Hematopoietic multipotent progenitor cell treated with erythropoietin and hydrocortisone succinate and interleukin-3 and kit ligand, for 6 days (in vitro differentiated cells): Measurements from ENCODE around the gene KIF5A.

Source experiments
- DNase-seq: peaks from one replicate; pipeline ENCODE4 v3.0.0-alpha.2; 2015

KIF5A gene

DNA sequence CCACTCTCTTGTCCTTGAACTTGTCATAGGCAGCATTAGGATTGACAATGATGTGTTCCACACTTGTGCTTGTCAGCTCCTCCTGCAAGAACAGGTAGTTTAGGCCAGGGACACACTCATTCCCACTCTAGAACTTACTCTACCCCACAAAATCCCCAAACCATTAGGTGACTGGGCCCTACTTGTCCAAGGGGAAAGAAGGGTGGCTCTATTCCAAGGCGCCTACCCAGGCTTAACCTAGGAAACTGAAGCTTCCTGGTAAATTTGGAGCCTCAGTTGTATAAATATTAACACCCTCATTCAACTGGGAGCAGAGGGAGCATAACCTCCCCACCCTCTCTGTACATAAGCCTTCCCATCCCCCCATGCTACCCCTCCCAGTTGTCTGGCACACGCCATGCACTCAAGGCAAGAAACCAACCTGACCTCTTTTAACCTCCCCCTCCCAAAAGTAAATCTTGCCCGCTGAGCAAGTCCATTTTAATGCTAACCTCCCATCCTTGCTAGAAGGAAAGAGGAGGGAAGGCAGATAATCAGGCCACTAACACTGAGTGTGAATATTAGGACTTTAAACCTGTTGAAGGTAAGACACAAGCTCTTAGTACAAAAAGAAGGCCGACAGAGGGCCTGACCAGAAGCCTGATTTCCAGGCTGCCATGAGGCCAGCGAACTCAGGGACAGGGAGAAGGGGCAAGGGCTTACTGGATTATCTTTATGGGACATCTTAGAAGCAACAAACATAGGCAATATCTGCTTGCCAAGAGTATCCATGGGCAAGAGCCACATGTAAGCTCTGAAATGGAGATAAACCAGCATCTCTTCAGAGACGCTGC, 13.9 kb upstream of the KIF5A start:
- no peak for DNase-seq

DNA sequence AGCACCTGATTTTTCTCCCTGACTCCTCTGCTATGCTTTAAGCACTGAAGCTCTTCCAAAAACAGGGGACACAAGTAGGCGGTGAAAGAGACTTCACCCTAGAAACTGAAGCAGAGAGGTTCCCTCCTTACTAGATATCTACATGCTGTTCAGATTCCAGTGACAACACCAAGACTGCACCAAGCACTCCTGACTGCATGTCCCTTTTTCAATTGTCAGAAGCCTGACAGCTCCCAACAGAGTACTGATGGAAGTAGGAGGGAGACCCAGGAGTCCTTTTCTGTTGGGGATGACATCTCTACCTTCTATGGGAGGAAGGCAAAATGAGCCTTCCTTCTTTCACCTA, 13.3 kb upstream of the KIF5A start:
- no peak for DNase-seq

DNA sequence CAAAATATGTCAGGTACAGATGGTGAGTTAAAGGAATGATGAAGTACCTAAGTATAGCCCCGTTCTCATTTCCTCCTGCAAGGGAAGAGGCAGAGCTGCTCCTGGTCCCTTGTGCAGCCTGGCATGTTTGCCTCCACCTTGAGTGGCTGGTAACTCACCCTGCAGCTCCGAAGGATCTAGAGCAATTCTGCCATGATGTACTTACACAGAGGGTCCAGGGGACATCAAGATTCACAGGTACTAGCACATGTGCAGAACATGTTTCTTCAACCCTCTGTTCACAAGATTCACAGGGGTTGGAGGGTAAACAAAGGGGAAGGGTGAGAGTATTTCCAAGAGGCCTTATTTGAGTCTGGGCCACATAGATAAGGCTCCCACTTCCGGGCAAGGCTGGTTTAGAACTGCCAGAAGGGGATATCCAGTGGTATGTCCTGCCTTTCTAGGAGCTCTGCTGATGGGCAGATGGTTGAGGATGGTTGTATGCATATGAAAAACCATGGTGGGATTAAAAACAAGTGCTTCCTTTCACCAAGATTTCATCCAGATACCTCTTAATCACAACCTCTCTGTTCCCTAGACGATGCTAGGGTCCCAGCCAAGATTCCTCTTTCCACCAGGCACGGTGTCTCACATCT, 10.6 kb upstream of the KIF5A start:
- peak; percentile 93 for DNase-seq

DNA sequence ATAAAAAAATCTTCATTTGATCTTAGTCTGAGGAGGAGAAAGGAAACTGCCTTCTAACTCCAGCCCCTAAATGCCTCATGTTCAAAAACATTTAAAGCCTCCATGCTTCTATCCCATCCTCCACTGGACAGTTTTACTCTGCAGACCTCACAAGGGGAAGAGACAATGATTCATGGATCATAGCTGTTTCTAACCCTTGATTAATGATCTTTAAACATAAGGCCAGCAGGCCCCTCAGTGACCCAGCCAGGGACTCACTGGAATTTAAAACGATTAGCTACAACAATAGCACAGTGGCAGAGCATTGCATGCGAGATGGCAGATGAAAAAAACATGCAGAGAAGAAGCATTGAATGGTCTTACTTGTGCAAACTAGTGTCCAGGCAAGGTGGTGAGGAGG, 8.8 kb upstream of the KIF5A start:
- DNase-seq = no peak

DNA sequence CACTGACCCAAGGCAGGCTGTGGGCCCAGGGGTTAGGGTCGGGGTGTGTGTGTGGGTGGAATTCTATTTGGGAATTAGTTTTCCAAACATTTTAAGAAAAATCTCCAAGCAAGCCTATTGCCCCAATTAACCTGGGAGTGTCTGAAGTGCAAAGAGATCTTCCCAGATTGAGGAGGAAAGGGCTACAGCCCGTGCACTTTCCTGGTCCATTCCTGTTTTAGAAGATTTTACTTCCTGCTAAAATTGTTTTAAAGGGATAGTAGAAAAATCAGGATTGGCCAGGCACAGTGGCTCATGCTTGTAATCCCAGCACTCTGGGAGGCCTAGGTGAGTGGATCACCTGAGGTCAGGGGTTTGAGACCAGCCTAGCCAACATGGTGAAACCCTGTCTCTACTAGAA, 8.1 kb upstream of the KIF5A start:
- DNase-seq = no peak

DNA sequence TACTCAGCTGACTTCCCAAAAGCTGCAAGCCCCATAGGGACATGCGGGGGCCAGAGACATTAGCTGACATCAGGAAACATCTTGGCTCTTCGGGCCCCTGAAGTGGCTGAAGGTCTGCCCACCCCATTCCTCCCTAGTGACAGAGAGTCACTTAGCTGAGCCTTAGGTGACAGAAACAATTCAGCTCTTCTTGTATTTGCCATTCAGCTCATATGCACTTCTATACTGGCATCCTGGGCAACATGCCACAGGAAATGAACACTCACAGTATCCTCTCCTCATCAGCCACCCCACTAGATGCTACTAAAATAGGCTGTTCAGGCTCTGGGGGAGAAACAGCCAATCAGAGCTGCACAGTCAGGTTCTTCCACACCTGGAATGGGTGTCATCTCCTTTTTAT, 6.3 kb upstream of the KIF5A start:
- no peak for DNase-seq

DNA sequence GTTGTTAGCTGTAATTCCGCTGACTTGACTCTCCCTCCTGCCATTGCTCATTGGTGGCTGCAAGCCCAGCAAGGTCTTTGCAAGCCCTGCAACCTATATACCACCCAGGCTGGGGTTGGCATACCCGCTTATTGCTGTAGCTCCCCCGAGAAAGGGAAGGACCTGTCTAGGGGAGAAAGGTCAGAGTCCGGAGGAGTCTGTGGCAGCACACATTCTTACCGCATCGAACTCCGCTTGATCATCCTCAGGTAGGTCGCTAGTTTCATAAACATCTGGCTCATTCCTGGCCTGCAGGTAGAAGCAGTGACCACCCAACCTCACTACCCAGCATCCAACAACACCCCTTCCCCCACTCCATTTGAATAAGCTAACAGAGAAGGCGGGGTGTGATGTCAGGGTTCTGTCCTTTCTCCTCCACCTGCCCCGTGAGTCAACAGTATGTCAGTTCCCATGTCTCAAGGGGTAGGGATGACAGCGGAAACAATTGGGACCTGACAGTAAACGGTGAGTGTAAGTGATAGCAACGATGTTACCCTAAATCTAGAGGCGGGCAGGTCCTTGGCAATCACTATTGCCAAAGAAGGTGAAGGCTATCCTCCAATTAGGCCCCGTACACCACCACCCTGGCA, 3.9 kb upstream of the KIF5A start:
- DNase-seq = no peak

DNA sequence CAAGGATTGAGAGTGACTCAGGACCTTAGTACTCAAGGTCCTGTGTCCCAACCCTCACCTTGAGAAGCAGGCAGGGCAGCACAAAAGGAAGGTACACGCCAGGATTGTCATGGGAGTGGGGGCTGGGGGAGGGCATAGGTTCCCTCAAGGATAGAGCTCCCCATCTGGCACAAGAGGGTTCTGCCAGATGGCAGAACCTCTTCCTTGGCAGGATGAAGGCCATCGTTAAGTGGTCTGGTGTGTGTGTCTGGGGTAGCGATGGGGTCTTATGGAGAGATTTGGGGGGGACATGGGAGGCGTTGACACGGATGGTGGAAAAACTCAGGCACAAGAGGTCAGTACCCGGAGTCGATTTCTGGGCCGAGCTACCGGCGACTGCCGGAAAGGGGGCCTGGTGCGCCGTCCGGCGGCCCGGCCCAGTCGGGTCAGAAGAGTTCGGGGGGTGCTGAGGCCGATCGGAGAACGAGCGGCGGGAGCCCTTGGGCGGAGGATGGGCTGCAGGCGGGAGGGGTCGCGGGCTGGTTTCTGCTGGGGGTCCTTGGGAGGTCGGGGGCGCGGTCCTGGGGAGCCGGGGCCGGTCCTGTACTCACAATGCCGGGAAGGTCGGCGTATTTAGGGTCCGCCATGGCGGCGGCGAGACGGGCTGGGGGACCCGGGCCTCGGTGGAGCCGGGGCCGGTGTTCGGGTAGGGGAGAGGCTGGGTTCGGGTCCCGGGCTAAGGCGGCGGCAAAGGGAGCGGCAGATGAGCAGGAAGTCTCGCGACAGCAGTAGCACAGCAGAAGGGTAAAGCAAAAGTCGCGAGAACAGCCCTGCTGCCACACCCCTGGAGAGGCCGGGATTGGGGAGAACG, 3.2 kb upstream of the KIF5A start, which contains the start of gene DCTN2:
TSS of gene DCTN2 (minus strand) at position 755 of the 850 bp plus-strand sequence. CDS start at position 626, 129 bp downstream.
- DNase-seq = peak; percentile 99

DNA sequence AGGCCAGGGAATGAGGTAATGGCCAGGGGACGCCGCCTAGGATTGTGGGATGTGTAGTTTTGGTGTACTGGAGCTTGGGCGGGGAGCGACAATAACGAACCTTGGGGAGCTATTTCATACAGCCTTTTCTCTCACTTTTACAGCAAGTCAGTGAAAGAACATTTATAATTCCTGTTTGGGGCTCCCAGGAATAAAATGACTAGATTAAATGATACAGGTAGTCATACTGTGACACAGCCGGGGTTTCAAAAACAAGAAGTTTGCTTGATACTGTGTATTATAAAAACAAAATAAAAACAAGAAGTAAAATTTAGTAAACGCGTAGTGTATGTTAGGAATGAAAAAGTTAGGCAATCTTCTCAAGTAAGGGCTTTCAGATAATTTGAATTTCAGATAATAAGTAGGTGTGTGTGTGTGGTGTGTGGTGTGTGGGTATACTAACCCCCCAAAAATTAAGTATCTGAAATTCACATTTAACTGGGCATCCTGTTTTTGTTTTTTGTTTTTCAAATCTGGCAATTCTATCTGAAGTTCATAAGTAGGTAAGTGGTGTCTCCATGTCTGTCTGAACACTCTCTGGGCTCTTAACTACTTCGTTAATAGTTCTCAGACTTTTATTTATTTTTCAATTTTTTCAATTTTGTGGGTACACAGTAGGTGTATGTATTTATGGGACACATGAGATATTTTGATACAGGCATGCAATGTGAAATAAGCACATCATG, 2.4 kb upstream of the KIF5A start:
- no peak for DNase-seq

DNA sequence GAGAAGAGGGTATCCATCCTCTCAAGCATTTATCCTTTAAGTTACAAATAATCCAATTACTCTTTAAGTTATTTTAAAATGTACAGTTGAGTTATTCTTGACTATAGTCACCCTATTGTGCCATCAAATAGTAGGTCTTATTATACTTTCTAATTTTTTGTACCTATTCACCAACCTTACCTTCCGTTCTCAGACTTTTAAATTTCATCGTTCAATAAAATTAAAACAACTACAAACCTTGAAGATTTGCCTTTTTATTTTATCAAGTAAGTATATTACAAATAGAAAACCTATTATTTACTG, 1.9 kb upstream of the KIF5A start:
- DNase-seq = no peak

DNA sequence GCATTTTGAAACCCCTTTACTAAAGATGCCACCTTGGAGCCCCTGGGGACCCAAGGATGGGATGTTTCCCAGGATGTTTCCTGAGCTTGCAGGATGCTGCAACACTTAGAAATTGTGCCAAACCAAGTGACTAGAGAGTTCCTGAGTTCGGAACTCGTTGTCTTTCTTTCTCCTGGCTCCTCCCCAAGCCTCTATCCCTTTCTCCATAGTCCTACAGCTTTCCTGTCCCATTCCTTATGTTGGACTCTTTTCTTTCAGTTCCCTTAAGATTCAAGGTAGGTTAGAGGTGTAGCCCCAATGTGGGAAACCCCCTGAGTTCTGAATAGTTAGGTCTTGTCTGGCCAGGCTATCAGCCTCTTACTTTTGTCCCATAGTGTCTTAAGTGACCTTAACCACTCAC, 1.4 kb upstream of the KIF5A start:
- no peak for DNase-seq

DNA sequence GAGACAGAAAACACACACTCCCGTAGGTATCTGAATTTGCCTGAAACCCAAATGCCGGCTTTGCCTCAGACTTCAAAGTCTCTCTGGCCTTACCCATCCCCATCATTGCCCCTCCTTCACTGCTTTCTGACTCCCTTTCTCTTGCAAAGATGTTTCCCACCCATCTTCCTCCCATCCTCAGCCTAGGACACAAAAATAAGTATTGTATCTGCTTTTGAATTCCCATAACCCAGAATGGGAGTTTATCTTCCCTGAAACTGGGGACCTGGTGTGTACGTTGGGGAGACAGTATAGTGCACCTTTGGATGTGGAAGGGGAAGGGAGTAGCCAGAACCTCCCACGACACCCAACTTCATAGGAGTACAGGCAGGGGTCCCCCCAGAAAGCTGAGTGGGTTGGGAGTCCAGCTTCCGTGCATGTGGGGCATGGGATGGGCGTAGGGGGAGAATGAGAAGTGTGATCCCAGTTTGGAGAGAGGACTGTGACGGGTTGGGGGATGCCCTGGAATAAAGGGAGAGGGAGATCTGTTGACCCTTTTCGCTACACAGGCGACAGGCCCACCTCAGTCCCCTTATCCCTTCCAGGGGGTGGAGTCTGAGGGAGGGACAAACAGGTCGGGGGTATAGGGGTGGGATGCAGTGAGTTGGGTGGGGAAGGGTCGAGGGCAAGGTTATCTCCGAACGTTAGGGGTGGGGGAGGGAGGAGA, 488 bp upstream of the KIF5A start:
- DNase-seq = no peak

DNA sequence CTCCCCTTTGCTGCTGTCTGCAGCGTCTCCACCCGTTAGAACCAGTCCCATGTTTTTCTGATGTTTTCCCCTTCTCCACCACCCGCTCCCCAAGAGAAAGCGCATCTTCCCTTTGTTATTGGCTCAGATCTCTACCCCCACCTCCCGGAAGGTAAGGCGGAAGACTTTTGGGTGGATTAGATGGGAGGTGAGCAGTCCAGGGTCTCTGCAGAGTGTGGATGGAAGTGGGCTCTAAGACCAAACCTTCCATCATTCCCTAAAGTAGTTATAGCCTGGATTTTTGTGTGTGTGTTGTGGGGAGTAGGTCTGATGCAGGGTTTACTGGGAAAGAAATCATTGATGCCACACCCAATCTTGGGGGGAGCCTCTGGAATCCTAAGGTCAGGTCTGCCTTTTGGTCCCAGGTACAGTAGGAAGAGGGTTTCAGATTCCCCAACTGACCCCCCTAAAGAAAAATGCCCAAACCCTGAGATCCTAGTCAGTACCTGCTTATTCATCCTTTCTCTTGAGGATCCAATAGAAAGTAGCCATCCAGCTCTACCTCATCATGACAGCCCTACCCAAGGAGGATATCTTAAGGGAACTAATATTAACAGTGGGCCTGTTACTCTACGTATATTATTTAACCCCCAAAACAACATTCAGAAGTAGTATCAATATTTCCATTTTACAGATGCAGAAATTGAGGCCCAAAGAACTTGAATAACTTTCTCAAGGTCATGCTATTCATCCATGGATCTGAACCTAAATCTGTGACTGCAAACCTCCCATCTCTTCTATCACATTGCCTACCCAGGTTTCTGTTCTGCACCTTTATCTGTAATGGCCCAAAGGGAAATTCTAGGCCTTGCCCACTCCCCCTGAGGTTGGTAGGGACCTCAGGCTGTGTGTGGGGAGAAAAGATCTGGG, 1.1 kb downstream of the KIF5A start:
- no peak for DNase-seq

DNA sequence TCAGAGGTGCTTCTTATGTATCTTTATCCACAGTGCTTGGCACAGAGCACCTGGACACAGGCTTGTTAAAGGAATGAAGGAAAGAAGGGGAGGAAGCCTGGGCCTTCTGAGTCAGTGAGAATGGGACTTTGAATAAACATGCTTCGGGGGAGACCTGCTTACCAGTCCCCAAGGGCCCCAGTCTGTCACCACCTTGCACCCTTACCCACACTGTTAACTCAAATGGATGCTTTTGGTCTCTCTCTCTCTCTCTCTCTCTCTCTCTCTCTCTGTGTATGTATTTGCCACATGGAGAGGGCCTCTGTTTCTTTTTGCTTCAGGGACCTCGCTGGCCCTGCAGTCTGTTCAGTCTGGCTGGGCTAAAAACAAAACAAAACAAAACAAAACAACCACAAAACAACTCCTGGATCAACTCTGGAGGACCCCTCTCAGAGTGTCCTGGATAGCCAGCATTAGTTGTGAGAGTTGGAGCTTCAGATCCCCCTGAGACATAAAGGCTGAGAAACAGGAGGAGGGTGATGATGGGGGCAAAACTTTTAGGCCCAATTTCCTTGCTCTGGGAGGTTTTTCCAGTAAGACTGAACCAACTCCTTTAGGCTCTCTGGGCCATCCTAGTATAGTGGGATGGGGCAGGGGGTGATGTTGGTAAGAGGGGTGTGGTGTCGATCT, 1.9 kb downstream of the KIF5A start:
- no peak for DNase-seq

DNA sequence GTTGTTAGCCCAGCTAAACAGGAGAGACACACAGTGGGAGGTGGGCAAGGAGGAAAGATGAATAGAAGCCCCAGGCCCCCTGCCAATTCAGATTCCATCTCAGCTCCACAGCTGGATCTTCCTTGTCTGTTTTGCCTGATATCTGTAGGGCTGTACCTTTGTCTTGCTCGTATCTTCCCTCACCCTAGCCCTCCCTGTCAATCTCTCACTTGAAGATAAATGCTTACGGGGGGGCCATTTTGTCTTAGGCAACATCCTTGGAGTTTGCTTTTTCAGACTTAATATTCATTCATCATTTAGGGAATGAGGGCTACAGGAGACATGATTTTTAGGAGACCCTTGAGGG, 2.4 kb downstream of the KIF5A start:
- DNase-seq = peak; percentile 79

DNA sequence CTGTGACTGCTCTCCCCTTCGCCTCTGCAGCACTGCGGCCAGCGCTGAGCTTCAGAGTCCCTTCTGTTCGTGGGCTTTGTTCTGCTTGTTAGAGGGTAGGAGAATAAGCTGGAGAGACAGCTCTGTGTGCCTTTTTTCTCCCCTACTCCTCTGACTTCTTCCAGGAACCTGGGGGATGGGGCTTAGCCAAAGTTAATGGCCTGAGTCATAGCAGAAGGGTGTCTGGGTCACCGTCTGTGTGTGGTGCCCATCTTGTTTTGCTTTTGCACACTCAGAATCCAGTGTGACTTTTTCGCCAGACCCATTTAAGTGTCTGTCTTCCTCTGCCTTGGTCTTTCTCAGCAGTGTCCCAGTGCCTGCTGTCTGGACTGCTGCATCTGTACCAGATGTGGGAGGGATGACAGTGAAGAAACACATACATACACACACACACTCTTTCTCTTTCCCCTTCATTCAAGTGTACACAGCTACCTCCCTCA, 3.0 kb downstream of the KIF5A start:
- DNase-seq = no peak

DNA sequence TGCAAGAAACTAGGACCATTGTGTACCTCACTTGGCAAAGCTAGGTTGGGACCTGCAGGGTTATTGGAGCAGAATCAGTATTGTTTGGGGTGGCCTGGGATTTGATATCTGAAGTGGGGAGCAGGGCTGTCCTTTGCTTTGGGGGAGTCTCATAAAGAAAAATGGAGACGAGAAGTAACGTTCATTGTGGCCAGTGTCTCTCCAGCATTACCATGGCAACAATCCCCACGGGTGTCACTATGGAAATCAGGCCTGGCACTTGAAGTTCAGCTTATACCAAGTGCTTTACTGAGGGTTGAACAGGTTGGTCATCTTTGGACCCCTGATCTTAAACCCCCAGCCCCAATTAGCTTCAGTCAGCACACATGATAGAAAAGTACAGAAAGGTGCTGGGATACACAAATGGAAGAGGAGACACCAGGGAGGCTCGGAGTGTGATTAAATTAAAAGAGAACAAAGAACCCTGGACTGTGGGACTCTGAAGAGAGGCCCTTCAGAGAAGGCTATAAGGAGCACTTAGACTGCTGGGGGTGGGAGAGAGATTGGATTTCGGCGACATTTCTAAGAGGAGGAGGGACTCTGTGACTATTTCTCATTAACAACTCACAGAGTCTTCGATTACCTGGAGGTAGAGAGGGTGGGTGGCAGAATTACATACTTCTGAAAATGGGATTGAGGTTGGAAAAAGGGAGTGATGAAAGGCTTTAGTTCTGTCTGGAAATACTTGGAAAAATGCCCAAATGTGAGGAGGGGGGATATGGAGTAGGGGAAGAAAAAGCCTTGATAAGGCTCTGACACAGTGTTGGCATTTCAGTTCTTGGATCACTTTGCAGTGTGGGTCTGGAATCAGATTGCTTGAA, 3.7 kb downstream of the KIF5A start:
- DNase-seq = no peak

DNA sequence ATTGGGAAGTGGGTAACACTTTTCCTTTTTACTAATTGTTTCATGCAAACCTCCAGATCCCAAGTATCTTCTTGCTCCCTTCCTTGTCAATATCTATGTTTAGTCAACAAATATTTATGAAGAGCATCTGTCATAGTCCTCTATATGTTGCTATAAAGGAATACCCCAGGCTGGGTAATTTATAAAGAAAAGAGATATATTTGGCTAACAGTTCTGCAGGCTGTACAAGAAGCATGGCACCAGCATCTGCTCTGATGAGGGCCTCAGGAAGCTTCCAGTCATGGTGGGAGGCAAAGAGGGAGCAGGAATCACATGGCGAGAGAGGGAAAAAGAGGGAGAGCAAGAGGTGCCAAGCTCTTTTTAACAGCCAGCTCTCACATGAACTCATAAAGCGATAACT, 4.6 kb downstream of the KIF5A start:
- DNase-seq = no peak

DNA sequence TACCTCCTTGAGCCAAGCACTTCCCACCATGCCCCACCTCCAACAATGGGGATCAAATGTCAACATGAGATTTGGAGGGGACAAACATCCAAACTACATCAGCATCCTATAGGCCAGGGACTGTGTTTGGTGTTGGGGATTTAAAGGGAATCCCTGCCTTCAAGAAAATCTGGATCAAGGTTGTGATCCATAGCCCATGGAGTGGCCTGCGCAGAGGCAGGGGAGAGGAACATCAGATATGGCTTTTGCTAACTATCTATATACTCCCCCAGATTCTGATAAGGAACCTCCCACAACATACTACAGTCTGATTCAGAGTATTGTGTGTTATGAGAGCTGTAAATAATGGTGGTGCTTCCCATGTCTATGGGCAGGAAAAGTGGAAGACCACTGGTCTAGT, 5.1 kb downstream of the KIF5A start:
- no peak for DNase-seq
